RWPE1 (cell line): ENCODE measurements around the gene AGBL5.
"Not testable (repeated sequence)": the region's sequence is repeated elsewhere in the genome, so short reads cannot be mapped to it uniquely, and the experiment has no call there.

Experiments
- CTCF ChIA-PET: fragments of 350-600 bp; sonication (Branson Sonifier 250); formaldehyde crosslinking; extraction: SDS; loops from one replicate; lab custom pipeline; 2021; lab: Yijun Ruan, JAX
- POLR2A ChIA-PET: fragments of 400-600 bp; formaldehyde crosslinking; extraction: SDS; loops from one replicate; lab custom pipeline; 2020; ENCODE audit warnings: antibody characterized with exemption; ENCODE audit not compliant: low non-redundant PET; lab: Yijun Ruan, JAX
- DNase-seq: peaks from one replicate; pipeline ENCODE4 v3.0.0; 2012; ENCODE audit warnings: low spot score
- H3K27ac ChIP-seq: fragments of 450-650 bp; 2 replicates; pipeline ENCODE4 v1.5.1; 2017
- CTCF ChIP-seq: fragments of 450-650 bp; conservative IDR thresholded peaks from 2 replicates; pipeline ENCODE4 v1.5.1; 2017; ENCODE audit warnings: low read depth, mild to moderate bottlenecking

The AGBL5 gene

DNA sequence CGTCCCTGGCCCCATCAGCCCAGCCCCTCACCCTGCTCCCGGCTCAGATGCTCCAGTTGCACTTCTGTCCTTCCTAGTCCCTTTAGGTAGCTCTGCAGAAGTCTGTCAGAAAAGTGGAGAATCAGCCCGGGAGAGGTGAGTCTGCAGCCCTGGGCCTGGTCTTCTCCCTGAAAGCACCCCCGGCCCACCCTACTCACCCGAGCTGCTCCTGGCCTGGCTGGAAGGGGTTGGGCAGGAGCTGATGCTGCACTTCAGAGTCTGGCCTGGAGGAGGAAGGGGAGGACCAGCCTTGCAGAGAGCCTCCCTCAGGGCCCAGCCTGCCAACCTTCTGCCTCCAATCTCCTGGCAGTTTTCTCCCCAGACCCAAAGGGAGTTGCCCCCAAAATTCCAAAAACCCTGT, 50.9 kb downstream of the AGBL5 start:
- POLR2A ChIA-PET = no interaction called here
- no peak overlapping the region for H3K27ac ChIP-seq
- no peak for DNase-seq
- CTCF ChIA-PET = interaction anchor here (0.6 to 1.7 kb wide), 4 partner anchors 14 to 933 kb away, joined by 3 to 6 read pairs (median 3); no protein-coding TSS in a partner anchor
- no peak for TF ChIP-seq CTCF

- POLR2A ChIA-PET = no interaction called here
Measured at GRCh38 chr2:27105981-27106380, 54.5 kb downstream of the AGBL5 start.

GRCh38 chr2:27108221-27108620, 56.8 kb downstream of the AGBL5 start:
- ChIA-PET POLR2A (no interaction called here), CTCF (interaction anchor here (0.6 kb wide), 1 partner anchor 362 kb away, joined by 4 read pairs; no protein-coding TSS in a partner anchor)
- no peak overlapping the region for H3K27ac ChIP-seq
- DNase-seq = no peak
- TF ChIP-seq CTCF = no peak

More at GRCh38 chr2:27105981-27106380, 54.5 kb downstream of the AGBL5 start:
- DNase-seq = no peak
- no peak overlapping the region for H3K27ac ChIP-seq
- CTCF ChIA-PET = interaction anchor here (0.7 to 0.9 kb wide), 2 partner anchors 64 to 174 kb away, joined by 3 read pairs; no protein-coding TSS in a partner anchor
- no peak for TF ChIP-seq CTCF

DNA sequence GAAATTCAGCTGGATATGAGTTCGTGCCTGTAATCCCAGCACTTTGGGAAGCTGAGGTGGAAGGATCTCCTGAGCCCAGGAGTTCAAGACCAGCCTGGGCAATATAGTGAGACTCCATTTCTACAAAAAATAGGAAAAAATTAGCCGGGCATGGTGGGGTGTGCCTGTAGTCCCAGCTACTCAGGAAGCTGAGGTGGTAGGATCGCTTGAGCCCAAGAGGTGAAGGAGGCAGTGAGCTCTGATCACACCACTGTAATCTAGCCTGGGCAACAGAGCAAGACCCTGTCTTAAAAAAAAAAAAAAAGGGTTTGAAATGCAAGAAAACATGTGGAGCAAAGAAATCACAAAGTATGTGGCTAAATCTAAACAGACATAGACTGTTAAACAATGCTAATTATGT, 57.6 kb downstream of the AGBL5 start:
- CTCF ChIA-PET = no interaction called here
- no peak for DNase-seq
- H3K27ac ChIP-seq = no peak overlapping the region
- no peak for TF ChIP-seq CTCF
- POLR2A ChIA-PET = interaction anchor here (0.6 kb wide), 1 partner anchor 215 kb away, joined by 3 read pairs; no protein-coding TSS in a partner anchor

DNA sequence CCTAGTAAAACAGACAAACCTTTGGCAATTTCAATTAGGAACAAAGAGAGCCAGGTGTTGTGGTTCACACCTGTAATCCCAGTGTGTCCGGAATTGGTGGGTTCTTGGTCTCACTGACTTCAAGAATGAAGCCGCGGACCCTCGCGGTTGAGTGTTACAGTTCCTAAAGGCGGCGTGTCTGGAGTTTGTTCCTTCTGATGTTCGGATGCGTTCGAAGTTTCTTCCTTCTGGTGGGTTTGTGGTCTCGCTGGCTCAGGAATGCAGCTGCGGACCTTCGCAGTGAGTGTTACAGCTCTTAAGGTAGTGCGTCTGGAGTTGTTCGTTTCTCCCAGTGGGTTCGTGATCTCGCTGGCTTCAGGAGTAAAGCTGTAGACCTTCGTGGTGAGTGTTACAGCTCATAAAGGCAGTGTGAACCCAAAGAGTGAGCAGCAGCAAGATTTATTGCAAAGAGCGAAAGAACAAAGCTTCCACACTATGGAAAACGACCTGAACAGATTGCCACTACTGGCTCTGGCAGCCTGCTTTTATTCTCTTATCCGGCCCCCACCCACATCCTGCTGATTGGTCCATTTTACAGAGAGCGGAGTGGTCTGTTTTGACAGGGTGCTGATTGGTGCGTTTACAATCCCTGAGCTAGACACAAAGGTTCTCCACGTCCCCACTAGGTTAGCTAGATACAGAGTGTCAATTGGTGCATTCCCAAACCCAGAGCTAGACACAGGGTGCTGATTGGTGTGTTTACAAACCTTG, 59.3 kb downstream of the AGBL5 start:
- CTCF ChIA-PET = interaction anchor here (0.7 kb wide), 1 partner anchor 23 kb away, joined by 3 read pairs; no protein-coding TSS in a partner anchor

DNA sequence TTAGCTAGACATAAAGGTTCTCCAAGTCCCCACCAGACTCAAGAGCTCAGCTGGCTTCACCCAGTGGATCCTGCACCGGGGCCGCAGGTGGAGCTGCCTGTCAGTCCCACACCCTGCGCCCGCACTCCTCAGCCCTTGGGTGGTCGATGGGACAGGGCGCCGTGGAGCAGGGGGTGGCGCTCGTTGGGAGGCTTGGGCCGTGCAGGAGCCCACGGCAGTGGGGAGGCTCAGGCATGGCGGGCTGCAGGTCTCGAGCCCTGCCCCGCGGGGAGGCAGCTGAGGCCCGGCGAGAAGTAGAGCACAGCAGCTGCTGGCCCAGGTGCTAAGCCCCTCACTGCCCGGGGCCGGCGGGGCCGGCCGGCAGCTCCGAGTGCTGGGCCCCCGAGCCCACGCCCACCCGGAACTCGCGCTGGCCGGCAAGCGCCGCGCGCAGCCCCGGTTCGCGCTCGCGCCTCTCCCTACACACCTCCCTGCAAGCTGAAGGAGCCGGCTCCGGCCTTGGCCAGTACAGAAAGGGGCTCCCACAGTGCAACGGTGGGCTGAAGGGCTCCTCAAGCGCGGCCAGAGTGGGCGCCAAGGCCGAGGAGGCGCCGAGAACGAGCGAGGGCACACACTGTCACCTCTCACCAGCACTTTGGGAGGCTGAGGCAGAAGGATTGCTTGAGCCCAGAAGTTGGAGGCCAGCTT, 60.1 kb downstream of the AGBL5 start:
- CTCF ChIA-PET = interaction anchor here (0.7 kb wide), 1 partner anchor 24 kb away, joined by 3 read pairs; no protein-coding TSS in a partner anchor
- H3K27ac ChIP-seq, DNase-seq, POLR2A ChIA-PET: not testable (repeated sequence)

More for the DNA sequence above, 59.3 kb downstream of the AGBL5 start:
- H3K27ac ChIP-seq, DNase-seq: not testable (repeated sequence)
- POLR2A ChIA-PET = interaction anchor here (0.6 kb wide), 1 partner anchor 34 kb away, joined by 3 read pairs; no protein-coding TSS in a partner anchor

GRCh38 chr2:27115519-27115918, 64.1 kb downstream of the AGBL5 start:
- POLR2A ChIA-PET = no interaction called here

More at GRCh38 chr2:27115519-27115918, 64.1 kb downstream of the AGBL5 start:
- no peak for TF ChIP-seq CTCF
- DNase-seq = no peak
- no peak overlapping the region for H3K27ac ChIP-seq
- CTCF ChIA-PET = no interaction called here
